Stimulated activated CD8-positive, alpha-beta memory T cell treated with anti-CD3 and anti-CD28 coated beads, Interleukin-4, amount 100 ng/mL, for 1 hour (primary cell): ENCODE results near the gene SLC35A3.
"Not testable (repeated sequence)": the region's sequence is repeated elsewhere in the genome, so short reads cannot be mapped to it uniquely, and the experiment has no call there.

Experiments used
- DNase-seq, 2 donors: peaks; one replicate each; pipeline ENCODE4 v3.0.0-alpha.2; 2020; ENCODE audit warnings: low read depth in 2 of 2, low spot score in 1 of 2

SLC35A3 gene

DNA sequence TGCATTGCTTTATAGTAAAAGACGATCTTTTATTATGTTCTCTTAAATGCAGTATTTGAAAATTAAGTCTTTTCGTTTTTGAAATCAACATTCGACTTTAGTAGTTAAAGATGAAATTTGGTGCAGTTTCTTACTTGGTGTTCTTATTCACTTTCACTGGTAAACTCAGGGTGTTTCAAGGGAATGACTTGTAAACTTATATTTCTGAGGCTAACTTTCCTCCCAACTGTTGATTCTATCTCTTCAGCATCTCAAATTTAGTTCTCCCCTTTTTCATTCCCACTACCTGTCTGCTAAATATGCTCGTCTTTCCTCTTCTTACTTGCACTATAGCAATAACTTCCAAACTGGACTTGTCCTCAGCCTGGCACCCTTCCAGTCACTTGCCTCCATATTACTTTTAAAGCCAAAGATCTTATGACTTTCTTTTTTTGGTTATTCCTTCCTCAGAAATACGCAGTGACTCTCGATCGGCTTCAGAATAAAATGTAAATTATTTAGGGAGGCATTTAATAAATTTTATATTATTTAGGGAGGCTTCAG is 988 bp downstream of the SLC35A3 start:
- DNase-seq, result no peak

DNA sequence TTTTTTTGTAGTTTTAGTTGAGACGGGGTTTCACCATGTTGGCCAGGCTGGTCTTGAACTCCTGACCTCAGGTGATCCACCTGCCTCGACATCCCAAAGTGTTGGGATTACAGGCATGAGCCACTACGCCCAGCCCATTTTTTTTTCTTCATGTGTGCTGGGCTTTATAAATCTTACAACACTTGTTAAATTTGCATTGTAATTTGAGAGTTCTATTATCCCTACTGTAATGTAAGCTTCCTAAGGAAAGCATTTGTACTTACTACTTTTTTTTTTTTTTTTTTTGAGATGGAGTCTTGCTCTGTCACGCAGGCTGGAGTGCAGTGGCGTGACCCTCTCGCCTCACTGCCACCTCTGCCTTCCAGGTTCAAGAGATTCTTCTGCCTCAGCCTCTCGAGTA is 2.3 kb downstream of the SLC35A3 start:
- not testable (repeated sequence) for DNase-seq

DNA sequence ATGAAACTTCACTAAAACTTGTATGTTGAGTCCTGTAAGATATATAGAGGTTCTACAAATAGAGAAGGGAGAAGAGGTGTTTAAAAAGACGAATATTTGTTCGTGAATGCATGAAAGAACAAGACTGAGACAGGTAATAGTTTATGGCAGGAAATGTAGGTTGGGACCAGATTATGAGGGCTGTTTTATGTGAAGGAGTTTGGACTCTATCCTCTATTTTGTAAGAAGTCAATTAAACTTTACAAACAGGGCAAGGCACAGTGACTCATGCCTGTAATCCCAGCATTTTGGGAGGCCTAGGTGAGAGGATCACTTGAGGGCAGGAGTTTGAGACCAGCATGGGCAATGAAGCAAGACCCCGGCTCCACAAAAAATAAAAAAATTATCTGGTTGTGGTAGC is 5.7 kb downstream of the SLC35A3 start:
- no peak for DNase-seq

DNA sequence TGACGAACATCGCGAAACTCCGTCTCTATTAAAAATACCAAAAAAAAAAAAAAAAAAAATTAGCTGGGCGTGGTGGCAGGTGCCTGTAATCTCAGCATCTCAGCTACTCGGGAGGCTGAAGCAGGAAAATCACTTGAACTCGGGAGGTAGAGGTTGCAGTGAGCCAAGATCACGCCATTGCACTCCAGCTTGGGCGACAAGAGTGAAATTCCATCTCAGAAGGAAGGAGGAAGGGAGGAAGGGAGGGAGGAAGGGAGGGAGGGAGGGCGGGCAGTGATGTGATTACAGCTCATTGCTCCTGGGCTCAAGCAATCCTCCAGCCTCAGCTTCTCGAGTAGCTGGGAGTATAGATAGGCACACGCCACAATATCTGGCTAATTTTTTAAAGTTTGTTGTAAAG is 7.5 kb downstream of the SLC35A3 start:
- not testable (repeated sequence) for DNase-seq

DNA sequence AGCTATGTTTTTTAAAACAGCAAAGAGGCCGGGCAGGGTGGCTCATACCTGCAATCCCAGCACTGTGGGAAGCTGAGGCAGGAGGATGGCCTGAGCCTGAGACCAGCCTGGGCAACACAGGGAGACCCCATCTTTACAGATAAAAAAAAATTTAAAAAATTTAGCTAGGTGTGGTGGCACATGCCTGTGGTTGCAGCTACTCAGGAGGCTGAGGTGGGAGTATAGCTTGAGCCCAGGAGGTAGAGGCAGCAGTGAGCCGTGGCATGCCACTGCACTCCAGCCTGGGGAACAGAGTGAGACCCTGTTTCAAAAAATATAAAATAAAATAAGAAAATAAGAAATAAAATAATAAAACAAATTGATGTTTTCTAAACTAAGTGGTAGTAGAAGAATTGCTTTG is 8.4 kb downstream of the SLC35A3 start:
- DNase-seq, result no peak

DNA sequence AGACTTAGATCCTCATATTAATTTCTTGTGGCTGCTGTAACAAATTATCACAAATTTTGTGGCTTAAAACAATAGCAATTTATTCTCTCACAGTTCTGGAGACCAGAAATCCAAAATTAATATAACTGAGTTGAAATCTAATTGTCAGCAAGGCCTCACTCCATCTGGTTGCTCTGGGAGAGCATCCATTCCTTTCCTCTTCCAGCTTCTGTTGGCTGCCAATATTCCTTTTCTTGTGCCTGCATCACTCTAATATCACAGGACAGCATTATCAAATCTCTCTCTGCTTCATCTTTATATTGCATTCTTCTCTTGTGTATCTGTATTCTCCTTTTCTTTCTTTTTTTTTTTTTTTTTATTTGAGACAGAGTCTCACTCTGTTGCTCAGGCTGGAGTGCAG is 9.3 kb downstream of the SLC35A3 start:
- no peak for DNase-seq

DNA sequence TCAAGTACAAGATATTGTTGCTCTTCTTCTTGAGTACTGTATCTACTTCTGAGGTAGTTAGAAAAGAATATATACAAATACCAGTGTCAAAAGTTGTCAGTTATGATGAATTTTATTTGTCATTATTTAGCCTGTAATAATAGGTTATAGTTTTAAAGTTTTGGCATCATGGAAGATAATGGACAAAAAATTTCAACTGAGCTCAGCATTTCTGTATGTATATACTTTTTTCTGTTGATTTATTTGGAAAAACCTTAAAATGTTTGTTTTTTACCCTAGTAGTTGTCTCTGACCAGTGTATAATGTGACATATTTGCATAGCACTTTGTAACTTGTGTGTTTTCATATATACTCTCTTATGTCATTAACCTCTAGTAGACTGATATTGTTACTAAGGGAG is 11.1 kb downstream of the SLC35A3 start:
- DNase-seq, result no peak

DNA sequence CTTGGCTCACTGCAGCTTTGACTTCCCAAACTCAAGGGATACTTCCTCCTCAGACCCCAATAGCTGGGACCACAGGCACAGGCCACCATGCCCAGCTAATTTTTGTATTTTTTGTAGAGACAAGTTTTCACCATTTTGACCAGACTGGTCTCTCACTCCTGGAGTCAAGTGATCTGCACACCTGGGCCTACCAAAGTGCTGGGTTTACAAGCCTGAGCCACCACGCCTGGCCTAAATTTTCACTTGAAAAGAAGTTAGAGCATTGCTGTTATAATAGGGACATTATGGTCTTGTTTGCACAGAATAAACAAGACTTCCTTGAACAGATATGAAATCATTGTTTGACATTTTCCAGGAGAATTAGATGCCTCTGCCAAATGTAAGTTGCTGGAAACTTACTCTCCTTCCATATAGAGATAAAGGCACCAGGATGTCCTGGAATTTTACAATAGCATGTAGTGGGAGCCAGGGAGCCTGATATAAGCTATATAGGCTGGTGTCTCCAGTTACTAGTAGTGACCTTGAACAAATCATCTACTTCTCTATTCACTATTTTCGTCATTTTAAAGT is 16.9 kb downstream of the SLC35A3 start:
- no peak for DNase-seq

DNA sequence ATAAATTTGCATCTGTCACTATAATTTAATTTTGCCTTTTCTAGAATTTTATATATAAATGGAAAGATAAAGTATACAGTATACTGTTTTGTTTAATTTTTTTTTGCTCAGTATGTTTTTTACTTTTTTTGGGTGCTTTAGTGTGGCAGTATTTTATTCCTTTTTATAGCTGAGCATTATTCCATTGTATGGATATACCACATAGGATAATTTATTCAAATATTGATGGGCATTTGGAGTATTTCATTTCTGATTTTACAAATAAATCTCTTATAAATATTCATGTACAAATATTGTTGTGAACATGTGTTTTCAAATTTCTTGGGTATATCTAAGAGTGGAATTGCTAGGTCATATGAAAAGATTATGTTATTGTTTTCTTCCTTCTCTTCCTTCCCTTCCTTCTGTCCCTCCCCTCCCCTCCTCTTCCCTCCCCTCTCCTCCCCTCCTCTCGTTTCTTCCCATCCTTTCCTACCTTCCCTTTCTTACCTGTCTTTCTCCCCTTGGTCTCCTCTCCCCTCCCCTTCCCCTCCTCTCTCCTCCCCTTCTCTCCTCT is 18.5 kb downstream of the SLC35A3 start:
- DNase-seq, result no peak

DNA sequence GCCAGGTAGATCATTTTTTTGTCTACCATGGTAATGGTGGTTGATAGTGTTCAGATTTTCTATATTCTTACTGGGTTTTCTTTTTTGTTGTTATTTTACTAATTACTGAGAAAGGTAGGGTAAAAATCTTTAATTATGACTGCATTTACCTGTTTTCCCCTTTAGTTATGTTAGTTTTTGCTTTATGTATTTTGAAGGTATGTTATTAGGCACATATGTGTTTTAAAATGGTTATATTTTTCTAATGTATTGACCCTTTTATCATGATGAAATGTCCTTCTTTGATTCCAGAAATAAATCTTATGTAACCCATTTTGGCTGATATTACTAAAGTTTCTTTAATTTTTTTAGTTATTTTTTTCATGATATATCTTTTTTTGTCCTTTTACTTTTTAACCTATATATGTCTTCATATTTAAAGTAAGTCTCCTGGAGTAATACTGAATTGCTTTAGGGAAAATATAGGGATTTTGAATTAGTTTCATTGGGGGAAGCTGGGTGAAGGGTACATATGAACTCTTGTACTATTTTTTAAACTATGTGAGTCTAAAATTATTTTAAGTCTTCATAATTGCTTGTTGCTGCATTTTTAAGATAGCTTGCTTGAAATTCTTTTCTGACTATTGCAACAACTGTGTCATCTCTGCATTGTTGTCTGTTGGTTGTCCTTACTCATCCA is 22.4 kb downstream of the SLC35A3 start:
- DNase-seq, result no peak

DNA sequence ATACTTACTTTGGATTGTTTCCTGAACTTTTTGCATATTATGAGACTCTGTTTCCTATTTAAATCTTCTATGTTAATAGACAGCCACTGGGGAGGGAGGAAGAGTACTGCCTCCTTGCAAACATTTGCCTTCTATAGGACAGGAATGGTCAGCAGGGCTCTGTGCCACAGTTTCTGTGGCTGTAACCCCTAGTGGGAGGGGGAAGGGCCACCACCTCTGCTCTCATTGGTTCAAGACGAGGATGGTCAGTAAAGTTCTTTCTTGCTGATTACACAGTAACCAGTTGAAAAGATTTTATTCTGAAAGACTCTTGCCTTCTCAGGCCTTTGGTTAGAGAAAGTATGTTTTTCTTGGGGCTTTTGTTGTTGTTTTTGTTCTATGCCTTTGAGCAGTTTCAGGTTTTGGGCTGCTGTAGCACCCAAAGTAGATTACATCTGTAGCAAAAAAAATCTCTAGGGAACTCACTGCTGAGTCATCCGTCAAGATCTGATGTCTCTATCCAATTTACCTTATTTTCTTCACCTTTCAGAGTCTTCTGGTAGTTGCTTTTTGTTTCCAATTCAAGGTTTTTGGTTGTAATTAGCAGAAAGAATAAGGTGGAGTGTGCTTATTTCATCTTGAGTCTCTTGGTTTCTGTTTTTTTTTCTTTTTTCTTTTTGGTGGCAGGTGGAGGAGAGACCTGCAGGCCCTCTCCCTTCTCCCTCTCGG is 23.1 kb downstream of the SLC35A3 start:
- DNase-seq, result no peak

DNA sequence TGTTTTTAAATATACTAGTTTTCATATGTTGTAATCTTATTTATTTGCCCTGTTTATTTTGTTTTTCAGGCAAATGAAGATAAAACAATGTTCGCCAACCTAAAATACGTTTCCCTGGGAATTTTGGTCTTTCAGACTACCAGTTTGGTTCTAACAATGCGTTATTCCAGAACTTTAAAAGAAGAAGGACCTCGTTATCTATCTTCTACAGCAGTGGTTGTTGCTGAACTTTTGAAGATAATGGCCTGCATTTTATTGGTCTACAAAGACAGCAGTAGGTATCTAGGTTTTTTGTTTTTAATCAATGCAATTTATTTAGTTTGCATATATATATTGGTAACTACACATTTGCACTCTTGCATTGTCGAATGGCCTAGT is 23.7 kb downstream of the SLC35A3 start:
- DNase-seq, result no peak

DNA sequence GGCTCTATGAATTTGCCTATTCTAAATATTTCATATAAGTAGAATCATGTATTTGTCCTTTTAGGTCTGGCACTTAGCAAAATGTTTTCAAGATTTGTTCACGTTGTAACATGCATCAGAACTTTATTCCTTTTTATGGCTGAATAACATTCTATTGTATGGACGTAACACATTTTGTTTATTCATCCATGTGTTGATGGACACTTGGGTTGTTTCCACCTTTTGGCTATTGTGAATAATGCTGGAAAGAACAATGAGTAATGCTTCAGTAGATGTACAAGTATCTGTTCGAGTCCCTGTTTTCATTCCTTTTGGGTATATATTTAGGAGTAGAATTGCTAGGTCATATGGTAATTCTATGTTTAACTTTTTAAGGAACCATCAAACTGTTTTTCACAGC is 24.7 kb downstream of the SLC35A3 start:
- DNase-seq, result no peak

DNA sequence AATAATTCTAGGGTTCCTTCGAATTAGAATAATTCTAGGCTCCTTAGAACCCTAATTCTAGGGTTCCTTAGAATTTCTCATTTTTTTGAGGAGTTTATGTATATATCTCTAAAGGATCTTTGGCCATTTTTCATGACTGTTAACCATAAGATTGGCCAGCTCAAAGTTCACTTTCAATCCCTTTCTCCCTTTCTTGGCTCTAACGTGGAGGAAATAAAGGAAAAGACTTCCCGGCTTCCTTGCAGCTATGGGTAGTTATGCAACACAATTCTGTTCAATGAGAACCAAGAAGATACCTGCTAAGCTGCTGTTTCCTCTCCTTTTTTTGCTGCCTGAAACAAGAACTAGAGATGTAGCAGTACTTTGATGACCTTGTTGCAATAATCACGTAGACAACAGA is 27.2 kb downstream of the SLC35A3 start:
- no peak for DNase-seq

DNA sequence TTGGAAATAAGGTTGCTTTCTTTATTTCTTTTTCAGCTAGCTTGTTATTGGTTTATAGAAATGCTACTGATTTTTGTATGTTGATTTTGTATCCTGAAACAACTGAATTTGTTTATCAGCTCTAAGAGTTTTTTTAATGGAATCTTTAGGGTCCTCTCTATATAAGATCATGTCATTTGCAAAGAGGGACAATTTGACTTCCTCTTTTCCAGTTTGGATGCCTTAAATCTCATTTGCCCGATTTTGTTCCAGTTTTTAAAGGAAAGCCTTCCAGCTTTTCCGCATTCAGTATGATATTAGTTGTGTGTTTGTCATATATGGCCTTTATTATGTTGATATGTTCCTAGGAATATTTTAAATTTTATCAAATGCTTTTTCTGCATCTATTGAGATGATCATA is 31.7 kb downstream of the SLC35A3 start:
- no peak for DNase-seq

DNA sequence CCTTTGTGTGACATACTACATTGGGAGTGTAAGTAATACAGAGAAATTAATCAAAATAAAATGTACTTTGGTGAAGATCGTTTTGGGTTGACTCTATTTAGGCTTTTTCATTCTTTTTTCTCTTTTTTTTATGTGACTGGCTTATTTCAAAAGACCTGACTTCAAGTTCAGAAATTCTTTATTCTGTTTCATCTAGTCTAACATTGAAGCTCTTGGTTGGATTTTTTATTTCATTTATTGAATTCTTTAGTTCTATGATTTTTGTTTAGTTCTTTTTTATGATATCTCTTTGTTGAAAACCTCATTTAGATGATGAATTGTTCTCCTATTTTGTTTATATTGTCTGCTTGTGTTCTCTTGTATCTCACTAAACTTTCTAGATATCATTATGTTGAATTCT is 35.6 kb downstream of the SLC35A3 start:
- no peak for DNase-seq

DNA sequence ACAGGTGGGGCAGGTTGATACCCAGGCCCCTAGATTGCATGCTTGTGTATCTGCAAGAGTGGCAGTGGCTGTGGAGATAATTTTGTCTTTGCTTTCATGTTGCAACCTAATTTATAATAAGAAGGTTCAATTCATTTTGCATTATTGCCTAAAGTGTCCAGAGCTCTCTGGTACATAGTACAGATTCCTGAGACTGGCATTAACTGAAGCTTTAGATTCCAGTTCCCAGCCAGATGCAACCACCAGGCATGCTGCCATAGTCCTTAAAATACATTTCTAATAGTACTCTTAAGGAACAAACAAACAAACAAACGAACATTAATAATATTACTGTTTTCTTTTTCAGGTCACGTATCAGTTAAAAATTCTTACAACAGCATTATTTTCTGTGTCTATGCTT is 36.9 kb downstream of the SLC35A3 start:
- DNase-seq, result no peak

DNA sequence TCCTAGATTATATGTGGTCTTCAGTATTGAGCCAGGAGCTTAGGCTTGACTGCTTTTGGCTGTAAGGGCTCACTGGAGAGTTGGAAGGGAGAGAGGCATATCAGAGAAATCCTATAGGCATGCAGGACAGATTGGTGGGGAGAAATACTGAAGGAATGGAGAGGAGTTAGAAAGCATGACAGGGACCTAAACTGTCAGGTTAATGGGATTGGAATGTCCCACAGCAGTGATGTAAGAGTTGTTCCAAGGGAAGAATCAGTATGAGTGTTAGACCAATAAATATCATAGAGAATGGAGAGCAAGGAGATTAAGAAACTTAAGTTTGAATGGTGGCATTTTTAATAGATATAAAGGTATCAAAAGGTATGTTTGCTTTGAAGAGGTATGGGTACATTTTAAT is 39.7 kb downstream of the SLC35A3 start:
- no peak for DNase-seq

DNA sequence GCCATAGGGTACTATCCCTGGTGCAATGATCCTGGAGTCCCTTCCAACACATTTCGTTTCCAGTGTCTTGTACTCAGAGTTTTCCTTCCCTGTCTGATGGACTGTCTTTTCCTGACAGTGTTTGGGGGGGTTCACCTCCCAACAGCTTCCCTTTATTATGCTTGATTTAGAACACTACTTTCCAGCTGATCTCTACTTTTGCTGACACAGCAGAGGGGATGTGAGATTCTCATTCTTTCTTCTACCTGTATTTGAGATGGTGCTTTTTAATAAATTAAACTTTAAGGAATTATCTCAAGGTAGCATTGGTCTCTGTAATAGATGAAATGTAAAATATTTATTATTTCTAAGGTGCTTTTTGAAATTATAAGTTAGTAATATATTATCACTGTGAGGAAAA is 41.0 kb downstream of the SLC35A3 start:
- DNase-seq, result no peak

DNA sequence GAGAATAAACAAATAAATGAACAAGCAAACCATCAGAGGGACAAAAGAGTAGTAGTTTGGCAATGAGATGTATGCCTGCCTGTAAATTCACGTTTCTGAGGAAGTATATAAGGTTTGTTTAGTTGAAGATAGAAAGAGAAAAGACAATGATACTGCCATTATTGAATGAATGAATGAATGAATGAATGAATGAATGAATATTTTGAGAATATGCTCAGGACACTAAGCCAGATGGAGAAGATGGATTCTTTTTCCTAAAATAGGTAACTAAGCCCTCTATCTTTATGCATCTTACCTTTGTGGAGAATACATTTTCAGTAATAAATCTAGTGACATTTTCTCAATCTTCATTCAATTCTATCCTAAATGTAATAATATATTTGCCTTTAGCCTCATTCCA is 49.4 kb downstream of the SLC35A3 start:
- DNase-seq, result no peak

DNA sequence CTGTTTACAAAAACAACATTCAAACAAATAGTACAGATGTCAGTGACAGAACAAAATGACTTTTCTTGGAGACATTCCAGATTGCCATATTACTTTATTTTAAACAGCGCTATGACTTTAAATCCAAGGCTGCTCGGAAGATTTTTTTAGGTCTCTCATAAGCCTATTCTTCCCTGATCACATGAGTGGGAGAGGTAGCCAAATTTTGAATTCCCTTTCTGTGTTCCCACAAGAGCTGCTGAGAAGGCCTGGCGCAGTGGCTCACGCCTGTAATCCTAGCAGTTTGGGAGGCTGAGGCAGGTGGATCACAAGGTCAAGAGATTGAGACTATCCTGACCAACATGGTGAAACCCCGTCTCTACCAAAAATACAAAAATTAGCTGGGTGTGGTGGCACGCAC is 53.7 kb downstream of the SLC35A3 start:
- no peak for DNase-seq

DNA sequence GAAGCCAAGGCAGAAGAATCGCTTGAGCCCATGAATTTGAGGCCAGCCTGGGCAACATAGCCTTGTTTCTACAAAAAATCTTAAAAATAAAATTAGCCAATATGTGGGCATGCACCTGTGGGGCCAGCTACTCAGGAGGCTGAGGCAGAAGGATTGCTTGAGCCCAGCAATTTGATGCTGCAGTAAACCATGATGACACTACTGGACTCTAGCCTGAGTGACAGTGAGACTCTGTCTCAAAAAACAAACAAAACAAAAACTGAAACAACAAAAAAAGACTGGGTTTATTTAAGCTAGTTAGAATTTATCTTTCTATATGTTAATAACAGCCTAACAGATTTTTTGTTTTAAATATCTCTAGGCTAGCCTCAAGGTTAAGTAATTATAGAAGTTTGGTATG is 57.4 kb downstream of the SLC35A3 start:
- DNase-seq, result no peak
